GM12864 (cell line): ENCODE data around the gene SYNPO2.
"Not testable (repeated sequence)": the region's sequence is repeated elsewhere in the genome, so short reads cannot be mapped to it uniquely, and the experiment has no call there.

Experiments
- DNase-seq: peaks from one replicate; pipeline ENCODE4 v3.0.0-alpha.2; 2011; ENCODE audit warnings: low read depth
- H3K4me3 ChIP-seq: 2 replicates; pipeline ENCODE4 v1.5.1; 2011; ENCODE audit warnings: mild to moderate bottlenecking, low read depth, low read length, control low read depth
- TF ChIP-seq, protein P1 (sequence below): IDR thresholded peaks from 2 replicates; pipeline ENCODE4 v1.5.1; 2011; ENCODE audit warnings: low read depth, mild to moderate bottlenecking, moderate library complexity, low read length, control low read depth, inconsistent platforms; ENCODE audit errors: missing control alignments

Gene SYNPO2

DNA sequence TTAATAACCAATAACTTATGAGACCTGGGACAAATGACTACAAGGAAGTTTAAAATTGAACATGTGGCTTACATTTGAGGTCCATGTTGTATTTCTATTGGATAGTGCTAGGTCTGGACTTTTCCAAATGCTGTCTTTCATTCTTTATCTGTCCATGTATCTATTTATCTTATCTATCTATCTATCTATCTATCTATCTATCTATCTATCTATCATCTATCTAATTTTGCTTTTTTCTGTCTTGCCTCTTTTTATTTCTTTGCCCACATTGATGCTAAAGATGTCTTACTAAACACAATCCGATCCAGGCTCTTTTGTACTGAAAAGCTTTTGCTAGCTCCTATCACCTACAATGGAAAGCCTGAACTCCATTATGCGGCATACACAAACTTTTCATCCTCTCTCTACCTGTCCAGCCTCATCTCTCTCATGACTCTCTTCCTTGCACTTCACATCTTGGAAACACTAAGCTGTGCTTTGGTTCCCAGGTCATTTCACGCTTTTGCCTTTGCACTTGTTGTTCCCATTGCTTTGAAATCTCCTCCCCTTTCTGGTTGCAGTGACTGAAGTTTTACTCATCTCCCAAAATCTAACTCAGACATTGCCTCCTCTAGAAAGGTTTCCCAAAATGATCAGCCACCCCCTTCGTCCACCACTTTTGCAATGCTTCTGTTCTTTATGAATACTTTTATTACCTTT is 107.2 kb downstream of the SYNPO2 start:
- TF ChIP-seq, protein P1, sequence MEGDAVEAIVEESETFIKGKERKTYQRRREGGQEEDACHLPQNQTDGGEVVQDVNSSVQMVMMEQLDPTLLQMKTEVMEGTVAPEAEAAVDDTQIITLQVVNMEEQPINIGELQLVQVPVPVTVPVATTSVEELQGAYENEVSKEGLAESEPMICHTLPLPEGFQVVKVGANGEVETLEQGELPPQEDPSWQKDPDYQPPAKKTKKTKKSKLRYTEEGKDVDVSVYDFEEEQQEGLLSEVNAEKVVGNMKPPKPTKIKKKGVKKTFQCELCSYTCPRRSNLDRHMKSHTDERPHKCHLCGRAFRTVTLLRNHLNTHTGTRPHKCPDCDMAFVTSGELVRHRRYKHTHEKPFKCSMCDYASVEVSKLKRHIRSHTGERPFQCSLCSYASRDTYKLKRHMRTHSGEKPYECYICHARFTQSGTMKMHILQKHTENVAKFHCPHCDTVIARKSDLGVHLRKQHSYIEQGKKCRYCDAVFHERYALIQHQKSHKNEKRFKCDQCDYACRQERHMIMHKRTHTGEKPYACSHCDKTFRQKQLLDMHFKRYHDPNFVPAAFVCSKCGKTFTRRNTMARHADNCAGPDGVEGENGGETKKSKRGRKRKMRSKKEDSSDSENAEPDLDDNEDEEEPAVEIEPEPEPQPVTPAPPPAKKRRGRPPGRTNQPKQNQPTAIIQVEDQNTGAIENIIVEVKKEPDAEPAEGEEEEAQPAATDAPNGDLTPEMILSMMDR, result no peak
- H3K4me3 ChIP-seq, result no peak overlapping the region
- DNase-seq, result no peak

DNA sequence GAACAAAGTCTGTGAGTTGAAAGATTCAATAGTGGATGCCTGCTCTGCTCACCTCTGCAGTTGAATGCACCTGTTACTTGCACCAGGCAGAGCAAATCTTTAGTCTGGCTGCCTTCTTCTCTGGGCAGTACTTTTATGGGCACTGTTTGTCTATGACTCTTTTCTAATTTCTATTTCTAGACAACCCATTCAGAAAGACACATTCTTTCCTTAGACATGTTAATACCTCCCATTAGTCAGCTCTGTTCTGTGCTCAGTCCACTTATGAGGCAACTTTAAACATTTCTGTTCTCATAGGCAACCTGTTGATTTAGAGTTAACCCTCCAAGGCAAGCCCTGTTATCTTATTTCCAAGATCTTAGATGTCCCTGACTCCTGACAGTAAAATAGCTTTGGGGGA is 108.9 kb downstream of the SYNPO2 start:
- TF ChIP-seq, protein P1, result no peak
- no peak for DNase-seq
- H3K4me3 ChIP-seq, result no peak overlapping the region

DNA sequence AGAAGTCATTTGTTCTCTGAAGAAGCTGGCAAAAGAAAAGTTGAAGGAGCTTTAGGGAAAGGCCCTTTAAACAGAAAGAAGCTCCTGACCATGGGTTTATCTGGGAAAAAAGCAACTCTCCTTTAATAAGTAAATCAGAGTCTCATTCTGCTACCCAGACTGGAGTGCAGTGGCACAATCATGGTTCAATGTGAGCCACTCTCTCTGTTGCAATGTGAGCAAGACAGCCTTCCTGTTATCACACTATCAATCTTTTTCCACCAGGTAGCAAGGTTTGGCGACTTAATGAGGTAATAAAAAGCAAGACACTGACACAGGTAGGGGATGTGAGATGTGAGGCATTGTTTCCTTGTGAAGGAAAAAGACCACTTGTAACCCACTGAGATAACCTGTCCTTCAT is 111.3 kb downstream of the SYNPO2 start:
- H3K4me3 ChIP-seq, result no peak overlapping the region
- no peak for DNase-seq
- TF ChIP-seq, protein P1, result no peak

DNA sequence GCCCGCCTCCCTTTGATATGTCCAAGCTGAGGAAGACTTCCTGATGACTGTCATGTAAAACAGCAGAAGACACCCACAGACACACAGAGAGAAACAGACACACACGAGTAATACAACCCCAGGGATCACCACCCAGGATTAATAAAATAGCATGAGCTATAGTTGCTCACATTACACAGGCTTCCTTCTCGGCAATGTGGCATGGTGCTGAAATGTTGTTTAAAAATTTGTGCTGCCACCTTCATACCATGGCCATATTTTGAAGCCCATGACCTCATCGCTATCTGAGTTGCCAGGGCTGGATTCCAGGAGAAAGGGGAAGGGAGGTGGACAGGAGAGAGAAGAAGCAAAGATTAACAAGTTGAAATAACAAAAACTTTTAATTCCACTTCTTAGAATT is 111.7 kb downstream of the SYNPO2 start:
- H3K4me3 ChIP-seq, result no peak overlapping the region
- DNase-seq, result no peak
- TF ChIP-seq, protein P1, result no peak

DNA sequence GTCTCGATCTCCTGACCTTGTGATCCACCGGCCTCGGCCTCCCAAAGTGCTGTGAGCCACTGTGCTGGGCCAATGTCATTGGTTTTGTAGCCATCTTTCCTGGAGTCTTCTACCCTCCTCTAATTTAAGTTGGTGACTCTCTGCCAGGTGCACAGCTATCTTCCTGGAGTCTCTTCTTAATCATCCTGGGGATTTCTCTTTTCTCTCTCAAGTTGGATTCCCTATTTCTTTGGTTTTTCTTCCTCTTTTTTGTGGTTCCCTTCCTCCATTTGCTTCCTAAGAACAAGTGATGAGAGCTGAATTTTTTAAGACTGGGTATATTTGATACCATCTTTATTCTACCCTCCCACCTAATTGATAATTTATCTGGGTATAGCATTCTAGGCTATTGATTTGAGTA is 113.8 kb downstream of the SYNPO2 start:
- TF ChIP-seq, protein P1, result no peak

DNA sequence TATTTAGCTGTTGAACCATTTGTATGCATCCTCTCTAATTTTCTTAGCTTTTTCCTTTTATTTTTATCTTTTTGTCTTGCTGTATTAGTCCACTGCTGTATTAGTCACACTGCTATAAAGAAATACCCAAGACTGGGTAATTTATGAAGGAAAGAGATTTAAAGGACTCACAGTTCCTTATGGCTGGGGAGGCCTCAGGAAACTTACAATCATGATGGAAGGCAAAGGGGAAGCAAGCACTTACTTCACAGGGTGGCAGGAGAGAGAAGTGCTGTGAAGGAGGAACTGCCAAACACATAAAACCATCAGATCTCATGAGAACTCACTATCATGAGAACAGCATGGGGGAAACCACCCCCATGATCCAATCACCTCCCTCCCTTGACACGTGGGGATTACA is 114.3 kb downstream of the SYNPO2 start:
- H3K4me3 ChIP-seq, DNase-seq: not testable (repeated sequence)

More for the DNA sequence above, 113.8 kb downstream of the SYNPO2 start:
- DNase-seq, result no peak
- no peak overlapping the region for H3K4me3 ChIP-seq

DNA sequence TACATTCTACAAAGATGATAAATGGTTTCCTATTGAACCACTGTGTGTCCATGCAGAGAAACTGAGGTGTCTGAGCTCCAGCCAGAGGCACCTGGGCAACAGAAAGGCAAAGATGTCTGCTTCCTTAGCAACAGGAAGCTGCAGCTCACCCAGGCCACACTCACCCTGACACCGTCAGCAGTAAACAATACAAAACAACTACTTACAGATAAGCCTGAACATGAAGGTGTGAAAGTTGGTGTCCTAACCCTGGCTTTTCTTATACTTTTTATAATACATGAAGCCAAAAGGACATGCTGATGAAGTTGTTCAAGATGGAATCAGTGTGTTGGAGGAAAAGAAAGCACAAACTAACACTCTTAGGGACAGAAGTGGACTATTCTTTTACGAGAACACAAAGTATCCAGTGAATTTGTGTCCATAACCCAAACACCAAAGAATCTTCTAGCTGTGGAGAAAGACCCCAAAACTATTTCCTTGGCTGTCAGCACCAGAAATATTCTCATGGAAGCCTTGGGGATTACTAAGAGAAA is 117.3 kb downstream of the SYNPO2 start:
- no peak overlapping the region for H3K4me3 ChIP-seq
- DNase-seq, result no peak
- TF ChIP-seq, protein P1, result no peak
